HEK293 (cell line): ENCODE results near the gene MKRN1.

ENCODE experiments used
- BCL11A ChIP-seq: fragments of 450-650 bp; formaldehyde crosslinking; IDR thresholded peaks from 2 replicates; pipeline ENCODE4 v1.5.1; 2016; ENCODE audit warnings: low read depth, missing biosample characterization, missing genetic modification characterization
- CTCF ChIP-seq: fragments of 450-650 bp; formaldehyde crosslinking; IDR thresholded peaks from 2 replicates; pipeline ENCODE4 v1.5.1; 2016; ENCODE audit warnings: missing biosample characterization, missing genetic modification characterization
- GLI4 ChIP-seq: fragments of 450-650 bp; formaldehyde crosslinking; IDR thresholded peaks from 2 replicates; pipeline ENCODE4 v1.5.1; 2016; ENCODE audit warnings: missing biosample characterization, missing genetic modification characterization
- PBX3 ChIP-seq: sonication (generic); formaldehyde crosslinking; IDR thresholded peaks from 2 replicates; pipeline ENCODE4 v1.8.1; 2022; ENCODE audit warnings: mild to moderate bottlenecking, moderate library complexity, missing genetic modification reagents
- SP2 ChIP-seq: fragments of 450-650 bp; formaldehyde crosslinking; IDR thresholded peaks from 2 replicates; pipeline ENCODE4 v1.5.1; 2016; ENCODE audit warnings: missing biosample characterization, missing genetic modification characterization
- TSHZ1 ChIP-seq: fragments of 450-650 bp; formaldehyde crosslinking; IDR thresholded peaks from 2 replicates; pipeline ENCODE4 v1.5.1; 2016; ENCODE audit warnings: missing biosample characterization, missing genetic modification characterization, borderline replicate concordance
- YY1 ChIP-seq: fragments of 450-650 bp; formaldehyde crosslinking; IDR thresholded peaks from 2 replicates; pipeline ENCODE4 v1.5.1; 2018; ENCODE audit warnings: missing biosample characterization, missing genetic modification characterization
- ZNF138 ChIP-seq: fragments of 450-650 bp; formaldehyde crosslinking; IDR thresholded peaks from 2 replicates; pipeline ENCODE4 v1.5.1; 2016; ENCODE audit warnings: missing biosample characterization, missing genetic modification characterization, borderline replicate concordance
- ZNF416 ChIP-seq: fragments of 450-650 bp; formaldehyde crosslinking; IDR thresholded peaks from 2 replicates; pipeline ENCODE4 v1.5.1; 2016; ENCODE audit warnings: missing biosample characterization, missing genetic modification characterization
- ZNF596 ChIP-seq: fragments of 450-650 bp; IDR thresholded peaks from 2 replicates; pipeline ENCODE4 v1.5.0; 2018; ENCODE audit warnings: missing biosample characterization, mild to moderate bottlenecking, missing genetic modification characterization, moderate library complexity
- ZNF658 ChIP-seq: fragments of 450-650 bp; formaldehyde crosslinking; IDR thresholded peaks from 2 replicates; pipeline ENCODE4; 2016; ENCODE audit warnings: missing biosample characterization, missing genetic modification characterization

- TF ChIP-seq TSHZ1 (tag by site-specific recombination) (no peak), ZNF596 (tag by site-specific recombination) (no peak), GLI4 (tag by site-specific recombination) (no peak), PBX3 (CRISPR knock-in tag) (no peak), ZNF138 (tag by site-specific recombination) (no peak), YY1 (tag by site-specific recombination) (no peak), CTCF (tag by site-specific recombination) (no peak), BCL11A (tag by site-specific recombination) (no peak), ZNF658 (tag by site-specific recombination) (no peak), ZNF416 (tag by site-specific recombination) (no peak), SP2 (tag by site-specific recombination) (no peak)
Observed at GRCh38 chr7:140509789-140510188, 30.5 kb upstream of the MKRN1 start.
